Measurements from ENCODE around the gene DQX1.

Gene DQX1

DNA sequence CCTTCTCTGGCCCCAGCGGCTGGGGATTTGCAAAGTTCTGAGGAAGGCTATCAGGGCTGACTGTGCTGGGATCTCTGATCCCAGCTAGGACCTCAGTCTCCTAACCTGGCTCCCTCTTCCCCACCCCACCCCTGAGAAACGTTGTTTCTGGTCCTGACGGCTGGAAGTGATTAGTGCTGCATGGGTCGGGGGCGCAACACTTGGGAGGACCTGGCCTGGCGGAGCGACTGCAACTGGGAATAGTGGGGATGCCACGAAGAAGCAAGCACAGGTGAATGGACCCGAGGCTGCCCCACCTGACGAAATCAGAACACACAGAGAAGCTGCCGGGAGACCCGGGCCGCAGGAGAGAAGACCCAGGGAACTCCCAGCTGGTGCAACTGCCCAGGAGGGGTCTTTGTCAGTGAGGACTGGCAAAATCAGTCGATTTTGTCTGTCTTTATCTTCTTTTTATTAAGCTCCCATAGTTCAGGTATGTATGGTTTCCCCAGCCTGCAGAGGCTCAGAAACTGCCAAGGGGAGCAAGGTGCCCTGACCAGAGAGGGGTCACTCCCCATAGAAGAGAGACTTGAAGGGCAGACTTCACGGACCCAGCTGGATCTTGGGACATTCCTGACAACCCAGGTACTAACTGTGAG lies 26.0 kb downstream of the DQX1 start:
- TF ChIP-seq, protein P1, sequence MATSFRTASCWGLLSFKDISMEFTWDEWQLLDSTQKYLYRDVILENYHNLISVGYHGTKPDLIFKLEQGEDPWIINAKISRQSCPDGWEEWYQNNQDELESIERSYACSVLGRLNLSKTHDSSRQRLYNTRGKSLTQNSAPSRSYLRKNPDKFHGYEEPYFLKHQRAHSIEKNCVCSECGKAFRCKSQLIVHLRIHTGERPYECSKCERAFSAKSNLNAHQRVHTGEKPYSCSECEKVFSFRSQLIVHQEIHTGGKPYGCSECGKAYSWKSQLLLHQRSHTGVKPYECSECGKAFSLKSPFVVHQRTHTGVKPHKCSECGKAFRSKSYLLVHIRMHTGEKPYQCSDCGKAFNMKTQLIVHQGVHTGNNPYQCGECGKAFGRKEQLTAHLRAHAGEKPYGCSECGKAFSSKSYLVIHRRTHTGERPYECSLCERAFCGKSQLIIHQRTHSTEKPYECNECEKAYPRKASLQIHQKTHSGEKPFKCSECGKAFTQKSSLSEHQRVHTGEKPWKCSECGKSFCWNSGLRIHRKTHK (tag by site-specific recombination; IDR thresholded peaks at IDR 0.05), result no peak
- TF ChIP-seq GLI2 (tag by site-specific recombination; IDR thresholded peaks at IDR 0.05; ENCODE audit: borderline replicate concordance, low read depth), result no peak
- TF ChIP-seq ZNF664 (tag by site-specific recombination; IDR thresholded peaks at IDR 0.05), result no peak
- no peak for TF ChIP-seq ZNF670 (tag by site-specific recombination; IDR thresholded peaks at IDR 0.05; ENCODE audit: low read depth)
- TF ChIP-seq, protein P2, sequence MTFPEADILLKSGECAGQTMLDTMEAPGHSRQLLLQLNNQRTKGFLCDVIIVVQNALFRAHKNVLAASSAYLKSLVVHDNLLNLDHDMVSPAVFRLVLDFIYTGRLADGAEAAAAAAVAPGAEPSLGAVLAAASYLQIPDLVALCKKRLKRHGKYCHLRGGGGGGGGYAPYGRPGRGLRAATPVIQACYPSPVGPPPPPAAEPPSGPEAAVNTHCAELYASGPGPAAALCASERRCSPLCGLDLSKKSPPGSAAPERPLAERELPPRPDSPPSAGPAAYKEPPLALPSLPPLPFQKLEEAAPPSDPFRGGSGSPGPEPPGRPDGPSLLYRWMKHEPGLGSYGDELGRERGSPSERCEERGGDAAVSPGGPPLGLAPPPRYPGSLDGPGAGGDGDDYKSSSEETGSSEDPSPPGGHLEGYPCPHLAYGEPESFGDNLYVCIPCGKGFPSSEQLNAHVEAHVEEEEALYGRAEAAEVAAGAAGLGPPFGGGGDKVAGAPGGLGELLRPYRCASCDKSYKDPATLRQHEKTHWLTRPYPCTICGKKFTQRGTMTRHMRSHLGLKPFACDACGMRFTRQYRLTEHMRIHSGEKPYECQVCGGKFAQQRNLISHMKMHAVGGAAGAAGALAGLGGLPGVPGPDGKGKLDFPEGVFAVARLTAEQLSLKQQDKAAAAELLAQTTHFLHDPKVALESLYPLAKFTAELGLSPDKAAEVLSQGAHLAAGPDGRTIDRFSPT (tag by site-specific recombination; IDR thresholded peaks at IDR 0.05), result no peak
- no peak for TF ChIP-seq ZNF16 (tag by site-specific recombination; IDR thresholded peaks at IDR 0.05; ENCODE audit: low read depth)
- no peak for TF ChIP-seq ZXDB (tag by site-specific recombination; IDR thresholded peaks at IDR 0.05)
- no peak for TF ChIP-seq ZNF302 (tag by site-specific recombination; IDR thresholded peaks at IDR 0.05; ENCODE audit: low read depth)
- no peak for TF ChIP-seq ZNF777 (tag by site-specific recombination; IDR thresholded peaks at IDR 0.05; ENCODE audit: borderline replicate concordance)
- TF ChIP-seq ZBTB1 (tag by site-specific recombination; IDR thresholded peaks at IDR 0.05), result no peak
- TF ChIP-seq, protein P3, sequence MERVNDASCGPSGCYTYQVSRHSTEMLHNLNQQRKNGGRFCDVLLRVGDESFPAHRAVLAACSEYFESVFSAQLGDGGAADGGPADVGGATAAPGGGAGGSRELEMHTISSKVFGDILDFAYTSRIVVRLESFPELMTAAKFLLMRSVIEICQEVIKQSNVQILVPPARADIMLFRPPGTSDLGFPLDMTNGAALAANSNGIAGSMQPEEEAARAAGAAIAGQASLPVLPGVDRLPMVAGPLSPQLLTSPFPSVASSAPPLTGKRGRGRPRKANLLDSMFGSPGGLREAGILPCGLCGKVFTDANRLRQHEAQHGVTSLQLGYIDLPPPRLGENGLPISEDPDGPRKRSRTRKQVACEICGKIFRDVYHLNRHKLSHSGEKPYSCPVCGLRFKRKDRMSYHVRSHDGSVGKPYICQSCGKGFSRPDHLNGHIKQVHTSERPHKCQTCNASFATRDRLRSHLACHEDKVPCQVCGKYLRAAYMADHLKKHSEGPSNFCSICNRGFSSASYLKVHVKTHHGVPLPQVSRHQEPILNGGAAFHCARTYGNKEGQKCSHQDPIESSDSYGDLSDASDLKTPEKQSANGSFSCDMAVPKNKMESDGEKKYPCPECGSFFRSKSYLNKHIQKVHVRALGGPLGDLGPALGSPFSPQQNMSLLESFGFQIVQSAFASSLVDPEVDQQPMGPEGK (tag by site-specific recombination; IDR thresholded peaks at IDR 0.05), result no peak
- no peak for TF ChIP-seq ZNF660 (tag by site-specific recombination; IDR thresholded peaks at IDR 0.05)
- no peak for TF ChIP-seq ZBTB7A (tag by site-specific recombination; IDR thresholded peaks at IDR 0.05; ENCODE audit: low read depth)
- no peak for TF ChIP-seq ZNF146 (tag by site-specific recombination; IDR thresholded peaks at IDR 0.05)
- no peak for TF ChIP-seq ZNF776 (tag by site-specific recombination; IDR thresholded peaks at IDR 0.05; ENCODE audit: borderline replicate concordance)
- no peak for TF ChIP-seq GLIS2 (tag by site-specific recombination; IDR thresholded peaks at IDR 0.05)
- no peak for TF ChIP-seq ZNF544 (tag by site-specific recombination; IDR thresholded peaks at IDR 0.05)
- TF ChIP-seq, protein P4, sequence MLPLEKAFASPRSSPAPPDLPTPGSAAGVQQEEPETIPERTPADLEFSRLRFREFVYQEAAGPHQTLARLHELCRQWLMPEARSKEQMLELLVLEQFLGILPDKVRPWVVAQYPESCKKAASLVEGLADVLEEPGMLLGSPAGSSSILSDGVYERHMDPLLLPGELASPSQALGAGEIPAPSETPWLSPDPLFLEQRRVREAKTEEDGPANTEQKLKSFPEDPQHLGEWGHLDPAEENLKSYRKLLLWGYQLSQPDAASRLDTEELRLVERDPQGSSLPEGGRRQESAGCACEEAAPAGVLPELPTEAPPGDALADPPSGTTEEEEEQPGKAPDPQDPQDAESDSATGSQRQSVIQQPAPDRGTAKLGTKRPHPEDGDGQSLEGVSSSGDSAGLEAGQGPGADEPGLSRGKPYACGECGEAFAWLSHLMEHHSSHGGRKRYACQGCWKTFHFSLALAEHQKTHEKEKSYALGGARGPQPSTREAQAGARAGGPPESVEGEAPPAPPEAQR (tag by site-specific recombination; IDR thresholded peaks at IDR 0.05), result no peak
- CTCF ChIA-PET, result interaction anchor here (0.7 to 1.0 kb wide), 4 partner anchors 17 to 141 kb away, joined by 3 to 4 read pairs (median 4); partner anchors contain the start of genes CCDC142 and TTC31
- Histone ChIP-seq H3K4me3 (ENCODE audit: low read depth, low read length) (no peak overlapping the region), H3K4me1 (ENCODE audit: control insufficient read depth, insufficient read depth, low read length) (no peaks in the 10 kb centered on the region), H3K27ac (ENCODE audit: extremely low read depth, low read depth, low read length) (no peak overlapping the region), H3K36me3 (ENCODE audit: control insufficient read depth in 2 of 2, insufficient read depth in 1 of 2, low read length in 2 of 2) (peaks cover 0 to 10% of the 10 kb centered on the region in 2 experiments; a peak in 2 of 3 replicates), H3K9me3 (ENCODE audit: control insufficient read depth, insufficient read depth, low read depth, low read length) (no peaks in the 10 kb centered on the region)
- POLR2A ChIA-PET, result interaction anchor here (1.2 kb wide), 1 partner anchor 10 kb away, joined by 3 read pairs; no protein-coding TSS in a partner anchor
